ENCODE results near the gene TMEM242. TPM values are rescaled to one million over a fixed set of nuclear protein-coding genes. Genes with fewer than 3 reads are reported as not detected.

TMEM242 gene
- total RNA-seq, 6 experiments from 2014 or later = 4.4 to 8.8 (median 7.3) TPM

DNA sequence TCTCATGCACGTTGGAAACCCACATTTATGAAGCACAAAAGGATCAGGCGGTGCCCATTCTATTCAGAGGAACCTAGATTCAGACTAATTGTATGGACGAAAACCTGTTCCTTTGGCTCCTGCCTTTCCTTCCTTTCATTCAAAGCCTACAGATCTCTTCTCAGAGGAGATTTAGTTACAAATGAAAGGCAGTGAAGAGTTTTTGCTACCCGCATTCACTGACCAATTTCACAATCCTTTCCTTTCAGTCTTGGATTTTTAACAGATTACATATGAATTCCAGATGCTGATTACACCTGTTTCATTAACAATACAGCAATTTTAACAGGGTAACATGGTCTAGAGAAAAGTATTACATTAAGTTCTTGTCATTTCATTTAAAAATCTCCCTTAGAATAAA is 32.0 kb downstream of the TMEM242 start:
- H3K9me3 ChIP-seq = no peaks in the 10 kb centered on the region
- DNase-seq (no peak), ATAC-seq (no peak)
- TF ChIP-seq, protein P1, sequence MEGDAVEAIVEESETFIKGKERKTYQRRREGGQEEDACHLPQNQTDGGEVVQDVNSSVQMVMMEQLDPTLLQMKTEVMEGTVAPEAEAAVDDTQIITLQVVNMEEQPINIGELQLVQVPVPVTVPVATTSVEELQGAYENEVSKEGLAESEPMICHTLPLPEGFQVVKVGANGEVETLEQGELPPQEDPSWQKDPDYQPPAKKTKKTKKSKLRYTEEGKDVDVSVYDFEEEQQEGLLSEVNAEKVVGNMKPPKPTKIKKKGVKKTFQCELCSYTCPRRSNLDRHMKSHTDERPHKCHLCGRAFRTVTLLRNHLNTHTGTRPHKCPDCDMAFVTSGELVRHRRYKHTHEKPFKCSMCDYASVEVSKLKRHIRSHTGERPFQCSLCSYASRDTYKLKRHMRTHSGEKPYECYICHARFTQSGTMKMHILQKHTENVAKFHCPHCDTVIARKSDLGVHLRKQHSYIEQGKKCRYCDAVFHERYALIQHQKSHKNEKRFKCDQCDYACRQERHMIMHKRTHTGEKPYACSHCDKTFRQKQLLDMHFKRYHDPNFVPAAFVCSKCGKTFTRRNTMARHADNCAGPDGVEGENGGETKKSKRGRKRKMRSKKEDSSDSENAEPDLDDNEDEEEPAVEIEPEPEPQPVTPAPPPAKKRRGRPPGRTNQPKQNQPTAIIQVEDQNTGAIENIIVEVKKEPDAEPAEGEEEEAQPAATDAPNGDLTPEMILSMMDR (IDR thresholded peaks at IDR 0.05) = no peak
- no peak for TF ChIP-seq POLR2A (IDR thresholded peaks at IDR 0.05)
- H3K27me3 ChIP-seq = no peaks in the 10 kb centered on the region
- WGBS (ENCODE audit: insufficient coverage, low coverage, low lambda C conversion rate, missing lambda C conversion rate) = 100% methylated on average over 4 of the region's 4 CpGs
- H3K4me1 ChIP-seq = no peaks in the 10 kb centered on the region
- no peak overlapping the region for H3K27ac ChIP-seq
- no peak overlapping the region for H3K4me3 ChIP-seq
- peaks cover 0 to 19% (median 4%) of the 10 kb centered on the region in 4 donors for H3K36me3 ChIP-seq
- intact Hi-C loops (cut with DNase I) = no loop called here

DNA sequence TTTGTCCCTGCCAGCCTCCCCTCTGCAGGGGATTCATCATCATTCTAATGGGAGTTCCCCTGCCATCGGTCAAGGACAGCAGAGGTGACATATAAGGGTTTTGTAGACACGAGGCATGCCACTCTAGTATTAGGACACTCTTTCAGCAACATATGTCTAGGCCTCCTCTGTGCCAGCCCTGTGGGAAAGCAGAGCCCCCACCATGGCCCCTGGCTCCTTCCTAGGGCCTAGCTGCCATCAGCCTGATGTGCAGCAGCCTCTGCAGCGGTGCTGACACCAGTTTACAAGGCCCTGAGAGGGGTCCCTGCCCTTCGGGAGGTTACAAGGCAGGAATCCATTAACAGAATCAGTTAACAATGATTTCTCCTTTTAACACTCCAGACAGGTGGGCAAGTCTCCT is 32.5 kb downstream of the TMEM242 start:
- Histone ChIP-seq H3K4me3 (no peak overlapping the region), H3K9me3 (no peaks in the 10 kb centered on the region), H3K4me1 (no peaks in the 10 kb centered on the region), H3K27me3 (no peaks in the 10 kb centered on the region), H3K36me3 (peaks cover 0 to 19% (median 4%) of the 10 kb centered on the region in 4 donors), H3K27ac (no peak overlapping the region)
- DNase-seq (no peak), ATAC-seq (no peak)
- WGBS (ENCODE audit: insufficient coverage, low coverage, low lambda C conversion rate, missing lambda C conversion rate) = 95% methylated on average over 4 of the region's 4 CpGs
- intact Hi-C loops (cut with DNase I) = no loop called here
- TF ChIP-seq, protein P1 (IDR thresholded peaks at IDR 0.05) = no peak
- no peak for TF ChIP-seq POLR2A (IDR thresholded peaks at IDR 0.05)

DNA sequence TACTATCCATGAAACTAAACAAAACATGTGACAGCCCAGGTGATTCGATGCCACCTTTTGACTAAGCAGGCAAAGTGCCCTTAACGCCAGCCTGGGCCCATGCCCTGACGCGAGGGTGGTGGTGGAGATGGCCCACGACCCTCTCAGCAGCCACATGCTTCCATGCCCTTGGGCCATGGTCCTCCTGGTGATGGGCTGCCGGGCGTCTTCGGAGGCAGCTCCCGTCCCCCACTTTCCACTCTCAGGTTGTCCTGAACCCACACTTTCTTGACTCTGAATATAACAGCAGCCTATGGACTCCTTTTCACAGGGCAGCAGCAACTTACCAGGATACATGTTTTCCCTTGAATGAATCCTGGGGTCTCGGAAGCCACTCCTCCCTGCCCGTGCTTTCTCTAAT is 33.6 kb downstream of the TMEM242 start:
- DNase-seq = no peak
- Histone ChIP-seq H3K27ac (no peak overlapping the region), H3K4me1 (no peaks in the 10 kb centered on the region), H3K4me3 (no peak overlapping the region), H3K36me3 (peaks cover 0 to 19% (median 3%) of the 10 kb centered on the region in 4 donors), H3K27me3 (no peaks in the 10 kb centered on the region), H3K9me3 (no peaks in the 10 kb centered on the region)
- ATAC-seq = no peak
- no peak for TF ChIP-seq POLR2A (IDR thresholded peaks at IDR 0.05)
- TF ChIP-seq, protein P1 (IDR thresholded peaks at IDR 0.05) = no peak
- intact Hi-C loops (cut with DNase I) = no loop called here
- WGBS (ENCODE audit: insufficient coverage, low coverage, low lambda C conversion rate, missing lambda C conversion rate) = 90% methylated on average over 10 of the region's 11 CpGs

DNA sequence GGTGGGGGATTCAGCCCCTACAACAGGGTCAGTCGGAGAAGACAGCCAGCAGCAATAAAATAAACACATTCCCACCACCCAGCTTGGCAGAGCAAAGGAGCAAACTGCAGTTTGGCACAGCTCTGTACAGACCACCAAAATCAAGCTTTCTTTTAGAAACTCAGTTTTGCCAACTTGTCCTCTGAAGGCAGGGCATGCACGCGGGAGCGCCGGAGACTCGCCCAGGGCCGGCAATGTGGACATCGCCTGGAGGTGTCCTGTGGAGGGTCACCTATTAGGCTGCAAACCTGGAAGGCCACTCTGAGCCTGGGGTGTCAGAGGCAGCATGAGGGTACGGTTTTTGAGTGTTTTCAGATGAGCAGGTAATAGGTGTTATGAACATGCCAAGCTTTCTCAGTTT is 34.7 kb downstream of the TMEM242 start:
- Histone ChIP-seq H3K27ac (no peak overlapping the region), H3K36me3 (peaks cover 0 to 19% (median 3%) of the 10 kb centered on the region in 4 donors), H3K4me3 (no peak overlapping the region), H3K27me3 (no peaks in the 10 kb centered on the region), H3K9me3 (no peaks in the 10 kb centered on the region), H3K4me1 (no peaks in the 10 kb centered on the region)
- ATAC-seq = no peak
- no CpG with 5 or more reads among the region's 9 CpGs for WGBS (ENCODE audit: insufficient coverage, low coverage, low lambda C conversion rate, missing lambda C conversion rate)
- intact Hi-C loops (cut with DNase I) = no loop called here
- TF ChIP-seq POLR2A (IDR thresholded peaks at IDR 0.05) = no peak
- TF ChIP-seq, protein P1 (IDR thresholded peaks at IDR 0.05) = no peak
- DNase-seq = no peak

DNA sequence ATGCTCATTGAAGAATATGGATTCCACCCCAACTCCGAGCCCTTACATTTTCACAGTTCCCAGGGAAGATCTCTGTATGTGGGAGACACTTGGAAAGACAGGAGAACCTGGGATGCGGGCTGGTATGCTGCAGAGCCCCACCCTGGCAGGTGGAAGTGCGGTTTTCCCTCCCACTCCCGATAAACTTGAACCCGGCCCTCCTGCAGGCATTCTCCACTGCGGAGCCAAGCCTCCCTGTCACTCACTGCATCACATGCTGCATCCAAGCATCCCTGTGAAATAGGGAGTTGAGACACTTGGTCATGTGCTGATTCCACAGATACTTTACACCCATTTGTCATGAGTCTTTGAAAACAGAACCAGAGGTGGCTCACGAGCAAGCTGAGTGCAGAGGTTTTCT is 35.4 kb downstream of the TMEM242 start:
- H3K36me3 ChIP-seq = peaks cover 0 to 19% (median 3%) of the 10 kb centered on the region in 4 donors
- intact Hi-C loops (cut with DNase I) = no loop called here
- ATAC-seq = no peak
- TF ChIP-seq, protein P1 (IDR thresholded peaks at IDR 0.05) = no peak
- no peak for TF ChIP-seq POLR2A (IDR thresholded peaks at IDR 0.05)
- no peak overlapping the region for H3K27ac ChIP-seq
- no CpG with 5 or more reads among the region's 7 CpGs for WGBS (ENCODE audit: insufficient coverage, low coverage, low lambda C conversion rate, missing lambda C conversion rate)
- no peak for DNase-seq
- H3K4me3 ChIP-seq = no peak overlapping the region
- H3K27me3 ChIP-seq = no peaks in the 10 kb centered on the region
- no peaks in the 10 kb centered on the region for H3K9me3 ChIP-seq
- H3K4me1 ChIP-seq = no peaks in the 10 kb centered on the region

Measured in right lobe of liver (tissue), 6 donors.